ENCODE measurements around the gene CDC16.

CDC16 gene

GRCh38 chr13:114282041-114282670, 47.5 kb downstream of the CDC16 start:
- peak; percentile 42 to 81 for DNase-seq (ENCODE audit: low read depth in 1 of 2, low spot score in 1 of 2)
- TF ChIP-seq REST (IDR thresholded peaks at IDR 0.05; ENCODE audit: insufficient replicate concordance, low read depth), result no peak
- peak; percentile 68; the same call in 1 of the 2 replicates for TF ChIP-seq SPI1 (IDR thresholded peaks at IDR 0.05; ENCODE audit: borderline replicate concordance, low read depth)
- peak overlapping the region; percentile 75 for H3K4me3 ChIP-seq (replicated peaks; ENCODE audit: insufficient read depth, low read length)
- H3K27ac ChIP-seq (replicated peaks), result peak overlapping the region; percentile 99
- H3K27me3 ChIP-seq (ENCODE audit: insufficient read depth, poor library complexity, severe bottlenecking), result no peaks in the 10 kb centered on the region

- no peak for TF ChIP-seq REST (IDR thresholded peaks at IDR 0.05; ENCODE audit: insufficient replicate concordance, low read depth)
- Histone ChIP-seq H3K27me3 (ENCODE audit: insufficient read depth, poor library complexity, severe bottlenecking) (no peaks in the 10 kb centered on the region), H3K27ac (replicated peaks) (no peak overlapping the region; the same call in 1 of the 2 replicates), H3K4me3 (replicated peaks; ENCODE audit: insufficient read depth, low read length) (no peak overlapping the region)
- peak in 1 of 2 experiments; percentile 25 for DNase-seq (ENCODE audit: low read depth in 1 of 2, low spot score in 1 of 2)
Measured at GRCh38 chr13:114283576-114283975, 48.9 kb downstream of the CDC16 start.

- Histone ChIP-seq H3K27me3 (ENCODE audit: insufficient read depth, poor library complexity, severe bottlenecking) (no peaks in the 10 kb centered on the region), H3K27ac (replicated peaks) (no peak overlapping the region), H3K4me3 (replicated peaks; ENCODE audit: insufficient read depth, low read length) (no peak overlapping the region)
- TF ChIP-seq REST (IDR thresholded peaks at IDR 0.05; ENCODE audit: insufficient replicate concordance, low read depth), result no peak
- TF ChIP-seq CTCF (IDR thresholded peaks at IDR 0.05; ENCODE audit: insufficient read depth, low read length), result no peak
- TF ChIP-seq GABPA (IDR thresholded peaks at IDR 0.05; ENCODE audit: low read depth), result no peak
- no peak for TF ChIP-seq POLR2AphosphoS5 (IDR thresholded peaks at IDR 0.05; ENCODE audit: low read depth)
- no peak for TF ChIP-seq SPI1 (IDR thresholded peaks at IDR 0.05; ENCODE audit: borderline replicate concordance, low read depth)
- no peak for DNase-seq (ENCODE audit: low read depth in 1 of 2, low spot score in 1 of 2)
Measured at GRCh38 chr13:114284680-114285079, 50.0 kb downstream of the CDC16 start.

GRCh38 chr13:114285166-114285808, 50.6 kb downstream of the CDC16 start:
- TF ChIP-seq GABPA (IDR thresholded peaks at IDR 0.05; ENCODE audit: low read depth) (no peak), POLR2AphosphoS5 (IDR thresholded peaks at IDR 0.05; ENCODE audit: low read depth) (no peak), REST (IDR thresholded peaks at IDR 0.05; ENCODE audit: insufficient replicate concordance, low read depth) (no peak), CTCF (IDR thresholded peaks at IDR 0.05; ENCODE audit: insufficient read depth, low read length) (no peak), SPI1 (IDR thresholded peaks at IDR 0.05; ENCODE audit: borderline replicate concordance, low read depth) (no peak)
- H3K4me3 ChIP-seq (replicated peaks; ENCODE audit: insufficient read depth, low read length), result no peak overlapping the region
- no peaks in the 10 kb centered on the region for H3K27me3 ChIP-seq (ENCODE audit: insufficient read depth, poor library complexity, severe bottlenecking)
- no peak for DNase-seq (ENCODE audit: low read depth in 1 of 2, low spot score in 1 of 2)
- no peak overlapping the region for H3K27ac ChIP-seq (replicated peaks)

Measured in HL-60 (cell line).